Measurements from ENCODE around the gene BCL3.

DNA sequence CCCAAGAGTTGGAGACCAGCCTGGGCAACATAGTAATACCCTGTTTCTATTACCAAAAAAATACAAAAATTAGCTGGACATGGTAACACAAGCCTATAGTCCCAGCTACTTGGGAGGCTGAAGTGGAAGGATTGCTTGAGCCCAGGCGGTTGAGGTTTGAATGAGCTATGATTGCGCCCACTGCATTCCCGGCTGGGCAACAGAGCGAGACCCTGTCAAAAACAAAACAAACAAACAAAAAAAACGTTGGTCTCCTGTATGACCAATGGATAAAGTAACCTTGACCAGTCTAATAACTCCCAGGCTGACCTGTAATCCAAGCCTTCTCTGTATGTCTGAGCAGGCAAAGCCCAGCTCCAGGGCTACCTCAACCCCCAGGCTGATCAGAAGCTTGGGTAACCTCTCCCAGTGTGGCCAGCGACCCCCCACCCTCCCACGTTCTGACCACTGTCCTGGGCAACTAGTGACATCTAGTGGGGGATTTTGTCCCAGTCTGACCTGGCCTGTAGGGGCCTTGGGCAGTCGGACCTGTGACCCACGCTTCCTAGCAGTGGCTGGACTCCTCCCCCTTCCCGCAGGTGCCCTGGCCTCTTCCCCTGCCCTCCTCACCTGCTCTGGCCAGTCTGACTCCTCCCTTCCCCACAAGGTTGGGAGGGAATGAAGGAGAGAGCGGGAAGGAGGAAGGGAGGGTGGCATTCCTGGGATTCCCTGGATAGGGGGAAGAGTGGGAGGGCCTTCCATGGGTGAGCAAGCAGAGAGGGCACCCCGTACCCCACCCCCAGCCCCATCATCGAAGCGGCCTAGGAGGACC, 59.3 kb downstream of the BCL3 start:
- no peak for TF ChIP-seq EZH2 (IDR thresholded peaks at IDR 0.05; ENCODE audit: borderline replicate concordance, low read length)
- TF ChIP-seq, protein P1, sequence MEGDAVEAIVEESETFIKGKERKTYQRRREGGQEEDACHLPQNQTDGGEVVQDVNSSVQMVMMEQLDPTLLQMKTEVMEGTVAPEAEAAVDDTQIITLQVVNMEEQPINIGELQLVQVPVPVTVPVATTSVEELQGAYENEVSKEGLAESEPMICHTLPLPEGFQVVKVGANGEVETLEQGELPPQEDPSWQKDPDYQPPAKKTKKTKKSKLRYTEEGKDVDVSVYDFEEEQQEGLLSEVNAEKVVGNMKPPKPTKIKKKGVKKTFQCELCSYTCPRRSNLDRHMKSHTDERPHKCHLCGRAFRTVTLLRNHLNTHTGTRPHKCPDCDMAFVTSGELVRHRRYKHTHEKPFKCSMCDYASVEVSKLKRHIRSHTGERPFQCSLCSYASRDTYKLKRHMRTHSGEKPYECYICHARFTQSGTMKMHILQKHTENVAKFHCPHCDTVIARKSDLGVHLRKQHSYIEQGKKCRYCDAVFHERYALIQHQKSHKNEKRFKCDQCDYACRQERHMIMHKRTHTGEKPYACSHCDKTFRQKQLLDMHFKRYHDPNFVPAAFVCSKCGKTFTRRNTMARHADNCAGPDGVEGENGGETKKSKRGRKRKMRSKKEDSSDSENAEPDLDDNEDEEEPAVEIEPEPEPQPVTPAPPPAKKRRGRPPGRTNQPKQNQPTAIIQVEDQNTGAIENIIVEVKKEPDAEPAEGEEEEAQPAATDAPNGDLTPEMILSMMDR (IDR thresholded peaks at IDR 0.05; ENCODE audit: low read length), result peak; percentile 40
